GM21529 (cell line): ENCODE data around the gene LIPN.

Source experiments
- ATAC-seq: cut with Tn5 transposase; IDR thresholded peaks from one replicate; pipeline ENCODE4 v1.9.1; 2021; ENCODE audit not compliant: unreplicated experiment

The LIPN gene

DNA sequence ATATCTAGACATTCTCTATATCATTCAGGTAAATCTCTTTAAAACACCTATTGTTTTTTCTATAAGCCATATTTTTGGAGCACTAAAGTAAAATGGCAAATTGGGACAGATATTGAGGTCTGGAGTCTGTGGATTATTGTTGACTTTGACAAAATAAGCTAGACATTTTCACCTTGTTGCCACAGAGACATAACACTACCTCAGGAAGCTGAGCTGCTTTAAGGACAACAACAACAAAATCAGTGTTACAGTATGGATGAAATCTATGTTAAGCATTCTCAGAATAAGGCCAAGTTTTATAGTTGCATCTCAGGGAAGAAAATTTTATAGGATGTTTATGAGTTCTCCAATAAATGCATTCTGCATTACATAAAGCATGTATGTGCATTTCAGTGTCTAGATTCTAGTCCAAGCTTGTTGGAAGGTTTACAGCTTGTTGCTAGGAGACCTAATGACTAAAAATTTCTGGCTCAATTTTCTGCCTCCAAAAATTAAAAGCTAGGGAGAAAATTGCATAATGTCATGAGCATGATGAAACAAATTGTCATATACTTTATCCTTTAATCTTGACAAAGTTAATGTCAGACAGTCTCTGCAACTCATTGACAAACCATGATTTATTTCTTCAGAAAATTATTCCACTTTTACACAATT is 61.1 kb downstream of the LIPN start:
- no peak for ATAC-seq

DNA sequence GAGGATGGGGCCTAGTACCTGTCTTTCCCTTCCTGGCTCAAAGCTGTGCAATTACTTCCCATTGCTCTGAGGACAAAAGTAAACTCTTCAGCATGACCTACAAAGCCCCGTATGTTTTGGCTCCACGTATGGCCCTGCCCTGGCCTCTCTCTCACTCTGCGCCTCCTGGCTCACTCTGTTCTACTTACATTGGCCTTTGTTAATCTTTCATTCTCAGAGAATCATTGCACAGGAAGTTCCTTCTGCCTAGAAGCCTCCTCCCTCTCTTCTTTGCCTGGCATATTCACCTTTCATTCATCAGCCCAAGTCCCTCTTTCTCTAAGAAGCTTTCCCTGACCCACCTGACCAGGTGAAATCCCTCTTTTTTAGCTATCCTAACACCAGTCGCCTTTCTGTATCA is 66.6 kb downstream of the LIPN start:
- no peak for ATAC-seq

DNA sequence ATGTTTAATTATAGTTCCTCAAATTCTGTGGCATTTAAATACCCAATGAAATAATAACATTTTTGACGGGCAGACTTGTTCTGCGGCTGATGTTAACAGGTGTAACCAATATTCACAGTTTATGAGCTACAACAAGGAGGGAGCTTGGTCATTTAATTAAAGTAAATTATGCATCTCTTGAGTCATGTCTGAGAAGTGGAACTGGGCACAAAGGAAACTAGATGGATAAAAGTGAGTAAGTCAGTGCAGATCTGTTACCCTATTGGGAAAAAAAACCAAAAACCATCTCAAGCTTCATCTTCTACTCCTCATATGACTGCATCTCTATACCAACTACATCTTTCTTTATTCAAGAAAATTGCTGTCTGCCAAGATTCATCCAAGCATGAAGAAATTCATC is 67.9 kb downstream of the LIPN start:
- ATAC-seq = no peak

DNA sequence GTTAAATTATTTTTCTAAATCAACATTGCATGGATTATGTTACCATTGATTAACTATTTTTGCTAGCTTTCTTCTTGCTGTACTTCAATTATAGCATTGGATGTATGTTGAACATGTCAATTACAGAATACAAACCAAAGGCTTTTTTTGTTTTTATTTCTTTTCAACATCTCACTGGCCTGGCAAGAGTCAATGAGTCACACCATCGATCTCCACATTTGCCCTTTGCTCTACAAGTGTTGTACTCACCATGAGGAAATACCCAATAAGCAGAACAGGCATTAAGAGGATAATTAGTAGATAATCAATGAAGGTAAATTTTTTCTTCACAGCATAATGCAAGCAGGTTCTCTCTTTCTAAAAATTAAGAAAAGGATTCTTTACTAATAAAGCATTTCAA is 68.5 kb downstream of the LIPN start:
- ATAC-seq = no peak
